Measurements from ENCODE around the gene ELMO3. TPM values are rescaled to one million over a fixed set of nuclear protein-coding genes. Genes with fewer than 3 reads are reported as not detected.

Gene ELMO3
- total and polyA plus RNA-seq, 7 donors, result 0.26 to 0.82 (median 0.53) TPM

- Histone ChIP-seq H3K4me3 (no peak overlapping the region), H3K9me3 (no peaks in the 10 kb centered on the region), H3K27ac (no peak overlapping the region), H3K4me1 (peaks cover 14% of the 10 kb centered on the region), H3K27me3 (ENCODE audit: insufficient read depth in 3 of 3, low read length in 2 of 3) (no peaks in the 10 kb centered on the region), H3K36me3 (ENCODE audit: insufficient read depth in 1 of 2, low read depth in 1 of 2) (peaks cover 21 to 66% of the 10 kb centered on the region in 2 donors)
- 37 to 61% (median 51%) methylated on average over 10 to 12 of the region's 12 CpGs for WGBS, 3 donors
- peak; percentile 56 for TF ChIP-seq CTCF (IDR thresholded peaks at IDR 0.05)
- intact Hi-C loops (cut with DNase I), result no loop called here
- ATAC-seq, result peak; percentile 50 to 68 (median 67)
- DNase-seq, result peak in 1 of 2 donors; percentile 74
Measured at GRCh38 chr16:67198238-67198734, 645 bp upstream of the ELMO3 start.

- Histone ChIP-seq H3K4me3 (no peak overlapping the region), H3K4me1 (peaks cover 4% of the 10 kb centered on the region), H3K9me3 (no peaks in the 10 kb centered on the region), H3K27ac (no peak overlapping the region), H3K27me3 (ENCODE audit: insufficient read depth in 3 of 3, low read length in 2 of 3) (no peaks in the 10 kb centered on the region), H3K36me3 (ENCODE audit: insufficient read depth in 1 of 2, low read depth in 1 of 2) (peaks cover 19 to 65% of the 10 kb centered on the region in 2 donors)
- intact Hi-C loops (cut with DNase I), result no loop called here
- WGBS, 3 donors, result 49 to 54% (median 52%) methylated on average over 16 to 22 of the region's 22 CpGs
- peak in 3 of 4 donors; percentile 2 to 32 (median 10) for ATAC-seq
- DNase-seq, result no peak
- TF ChIP-seq CTCF (IDR thresholded peaks at IDR 0.05), result no peak
Measured at GRCh38 chr16:67199808-67200198, 872 bp downstream of the ELMO3 start.

- DNase-seq, result no peak
- H3K9me3 ChIP-seq, result no peaks in the 10 kb centered on the region
- WGBS, 3 donors, result 79 to 92% (median 81%) methylated on average over 7 to 8 of the region's 8 CpGs
- no peak for ATAC-seq
- no peaks in the 10 kb centered on the region for H3K27me3 ChIP-seq (ENCODE audit: insufficient read depth in 3 of 3, low read length in 2 of 3)
- H3K27ac ChIP-seq, result no peak overlapping the region
- no peak overlapping the region for H3K4me3 ChIP-seq
- H3K4me1 ChIP-seq, result peaks cover 4% of the 10 kb centered on the region
- peaks cover 13 to 58% of the 10 kb centered on the region in 2 donors for H3K36me3 ChIP-seq (ENCODE audit: insufficient read depth in 1 of 2, low read depth in 1 of 2)
- intact Hi-C loops (cut with DNase I), result no loop called here
- no peak for TF ChIP-seq CTCF (IDR thresholded peaks at IDR 0.05)
Measured at GRCh38 chr16:67200491-67200890, 1.6 kb downstream of the ELMO3 start.

- Histone ChIP-seq H3K27me3 (ENCODE audit: insufficient read depth in 3 of 3, low read length in 2 of 3) (no peaks in the 10 kb centered on the region), H3K27ac (no peak overlapping the region), H3K4me3 (no peak overlapping the region), H3K36me3 (ENCODE audit: insufficient read depth in 1 of 2, low read depth in 1 of 2) (peaks cover 10 to 46% of the 10 kb centered on the region in 2 donors), H3K4me1 (peaks cover 4% of the 10 kb centered on the region), H3K9me3 (no peaks in the 10 kb centered on the region)
- DNase-seq (no peak), ATAC-seq (no peak)
- intact Hi-C loops (cut with DNase I), result no loop called here
- WGBS, 3 donors, result 91 to 94% (median 93%) methylated on average over 40 of the region's 40 CpGs
- TF ChIP-seq CTCF (IDR thresholded peaks at IDR 0.05), result no peak
Measured at GRCh38 chr16:67201411-67202345, 2.7 kb downstream of the ELMO3 start.
